Measurements from ENCODE around the gene LRRC26. TPM values are rescaled to one million over a fixed set of nuclear protein-coding genes. Genes with fewer than 3 reads are reported as not detected.
"Not testable (repeated sequence)": the region's sequence is repeated elsewhere in the genome, so short reads cannot be mapped to it uniquely, and the experiment has no call there.

LRRC26 gene
- total and polyA plus RNA-seq, 7 donors: 0.68 to 6.3 (median 1.3) TPM; not detected in 3

DNA sequence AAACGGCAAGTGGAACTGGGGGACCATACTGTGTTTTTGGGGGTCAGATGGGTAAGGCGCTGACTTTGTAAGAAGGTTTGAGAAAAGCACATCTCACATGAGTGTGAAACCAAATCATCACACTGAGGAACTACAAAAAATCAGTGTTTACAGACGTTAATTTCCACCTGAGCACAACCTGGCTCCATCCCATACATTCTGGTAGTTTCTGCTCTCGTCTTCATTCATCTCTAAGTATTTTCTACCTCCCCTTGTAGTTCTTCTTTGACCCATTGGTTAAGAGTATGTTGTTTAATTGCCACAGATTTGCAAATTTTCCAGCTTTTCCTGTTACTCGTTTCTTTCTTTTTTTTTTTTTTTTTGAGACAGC lies 46.4 kb downstream of the LRRC26 start:
- H3K27ac ChIP-seq: no peak overlapping the region
- DNase-seq: no peak
- no peak overlapping the region for H3K4me3 ChIP-seq
- intact Hi-C loops (cut with DNase I): no loop called here
- no peaks in the 10 kb centered on the region for H3K27me3 ChIP-seq
- no peaks in the 10 kb centered on the region for H3K9me3 ChIP-seq
- no peaks in the 10 kb centered on the region for H3K36me3 ChIP-seq
- TF ChIP-seq POLR2AphosphoS5 (IDR thresholded peaks at IDR 0.05) (no peak), POLR2A (IDR thresholded peaks at IDR 0.05) (no peak)
- WGBS, 2 donors: 70 to 80% methylated on average over 5 of the region's 5 CpGs
- H3K4me1 ChIP-seq: peaks cover 0 to 20% (median 9%) of the 10 kb centered on the region in 4 donors

DNA sequence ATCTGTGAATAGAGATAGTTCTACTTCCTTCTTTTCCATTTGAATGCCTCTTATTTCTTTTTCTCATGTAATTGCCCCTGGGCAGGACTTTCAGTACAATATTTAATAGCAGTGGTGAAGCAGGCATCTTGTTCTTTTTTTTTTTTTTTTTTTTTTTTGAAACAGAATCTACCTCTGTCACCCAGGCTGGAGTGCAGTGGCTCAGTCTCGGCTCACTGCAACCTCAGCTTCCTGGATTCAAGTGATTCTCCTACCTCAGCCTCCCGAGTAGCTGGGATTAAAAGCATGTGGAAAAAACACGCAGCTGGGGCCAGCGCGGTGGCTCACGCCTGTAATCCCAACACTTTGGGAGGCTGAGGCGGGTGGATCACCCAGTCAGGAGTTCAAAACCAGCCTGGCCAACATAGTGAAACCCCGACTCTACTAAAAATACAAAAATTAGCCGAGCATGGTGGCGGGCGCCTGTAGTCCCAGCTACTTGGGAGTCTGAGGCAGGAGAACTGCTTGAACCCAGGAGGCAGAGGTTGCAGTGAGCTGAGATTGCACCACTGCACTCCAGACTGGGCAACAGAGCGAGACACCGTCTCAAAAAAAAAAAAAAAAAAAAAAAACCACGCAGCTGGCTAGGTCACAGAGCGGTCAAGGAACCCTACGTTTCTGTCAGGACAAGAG lies 46.9 kb downstream of the LRRC26 start:
- DNase-seq; intact Hi-C loops (cut with DNase I); H3K4me3 ChIP-seq; H3K27ac ChIP-seq; H3K36me3 ChIP-seq; H3K27me3 ChIP-seq; H3K9me3 ChIP-seq: not testable (repeated sequence)
- peaks cover 0 to 15% (median 4%) of the 10 kb centered on the region in 4 donors for H3K4me1 ChIP-seq
- 76 to 88% methylated on average over 16 of the region's 16 CpGs for WGBS, 2 donors

DNA sequence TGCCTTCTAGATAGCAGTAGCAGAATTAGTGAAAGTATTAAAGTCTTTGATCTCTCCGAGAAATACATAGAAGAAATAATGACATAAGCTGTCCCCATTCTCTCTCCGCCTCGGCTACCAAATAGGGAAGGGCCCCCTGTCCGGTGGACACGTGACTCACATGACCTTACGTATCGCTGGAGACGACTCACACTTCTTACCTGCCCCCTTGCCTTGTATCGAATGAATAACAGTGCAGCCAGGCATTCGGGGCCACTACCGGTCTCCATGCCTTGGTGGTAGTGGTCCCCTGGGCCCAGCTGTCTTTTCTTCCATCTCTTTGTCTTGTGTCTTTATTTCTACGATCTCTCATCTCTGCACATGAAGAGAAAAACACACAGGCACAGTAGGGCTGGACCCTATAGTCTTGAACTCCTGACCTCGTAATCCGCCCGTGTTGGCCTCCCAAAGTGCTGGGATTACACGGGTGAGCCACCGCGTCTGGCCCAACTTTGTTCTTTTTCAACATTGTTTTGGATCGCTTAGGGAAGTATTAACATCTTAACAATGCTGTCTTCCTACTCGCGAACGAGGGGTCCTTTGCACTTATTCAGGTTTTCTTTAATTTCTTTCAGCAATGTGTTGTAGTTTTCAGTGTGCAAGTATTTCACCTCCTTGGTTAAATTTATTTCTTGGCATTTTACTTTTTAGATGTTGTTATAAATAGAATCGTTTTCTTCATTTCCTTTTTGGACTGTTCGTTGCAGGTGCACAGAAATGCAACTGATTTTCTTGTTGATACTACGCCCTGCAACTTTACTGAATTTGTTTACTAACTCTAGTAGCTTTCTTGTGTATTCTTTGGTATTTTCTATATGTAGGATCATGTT lies 47.7 kb downstream of the LRRC26 start:
- 71 to 75% methylated on average over 24 to 25 of the region's 25 CpGs for WGBS, 2 donors
- H3K27ac ChIP-seq; H3K4me3 ChIP-seq; DNase-seq; H3K4me1 ChIP-seq; H3K27me3 ChIP-seq; H3K36me3 ChIP-seq; H3K9me3 ChIP-seq; intact Hi-C loops (cut with DNase I): not testable (repeated sequence)

Small RNA genes within 50 kb of the gene (small RNA-seq; reads per million reads assigned to genes)
- 0 reads per million in 3 donors for gene MIR3621

Other genes starting within 250 kb of the LRRC26 start
Only the 30 nearest of the 31 such genes appear.
- gene C8G, start 224.8 kb downstream of the LRRC26 start, total RNA-seq: not detected
- 10 to 100 TPM in 1 of 3 donors, 1 to 10 TPM in 2; 4.2 to 11.1 (median 5.4) TPM for gene C8G, start 224.8 kb downstream of the LRRC26 start, polyA plus RNA-seq
- 1 to 10 TPM in 1 of 4 donors, not detected in 3; 1.2 TPM for gene LCN12, start 217.8 kb downstream of the LRRC26 start, total RNA-seq
- gene LCN12, start 217.8 kb downstream of the LRRC26 start, polyA plus RNA-seq: 1 to 10 TPM in 1 of 3 donors, not detected in 2; 3.0 TPM
- 10 to 100 TPM; 11.8 to 36.6 (median 32.4) TPM for gene PTGDS, start 192.5 kb downstream of the LRRC26 start, total RNA-seq
- 100 to 1,000 TPM in 1 of 3 donors, 10 to 100 TPM in 1, 1 to 10 TPM in 1; 8.3 to 218 (median 24.0) TPM for gene PTGDS, start 192.5 kb downstream of the LRRC26 start, polyA plus RNA-seq
- gene LCNL1, start 187.1 kb downstream of the LRRC26 start, total RNA-seq: 1 to 10 TPM in 1 of 4 donors, under 1 TPM in 3; 0.14 to 1.1 (median 0.43) TPM
- under 1 TPM in 1 of 3 donors, not detected in 2; 0.50 TPM for gene LCNL1, start 187.1 kb downstream of the LRRC26 start, polyA plus RNA-seq
- 10 to 100 TPM; 28.0 to 38.0 (median 36.2) TPM for gene PAXX, start 177.6 kb downstream of the LRRC26 start, total RNA-seq
- 10 to 100 TPM; 28.4 to 80.9 (median 40.8) TPM for gene PAXX, start 177.6 kb downstream of the LRRC26 start, polyA plus RNA-seq
- 1 to 10 TPM in 1 of 4 donors, not detected in 3; 1.4 TPM for gene CLIC3, start 173.5 kb downstream of the LRRC26 start, total RNA-seq
- 1 to 10 TPM in 1 of 3 donors, not detected in 2; 4.7 TPM for gene CLIC3, start 173.5 kb downstream of the LRRC26 start, polyA plus RNA-seq
- gene ABCA2, start 141.8 kb downstream of the LRRC26 start, total RNA-seq: 10 to 100 TPM in 3 of 4 donors, 1 to 10 TPM in 1; 9.2 to 19.7 (median 13.2) TPM
- 10 to 100 TPM in 1 of 3 donors, 1 to 10 TPM in 2; 6.0 to 28.6 (median 9.0) TPM for gene ABCA2, start 141.8 kb downstream of the LRRC26 start, polyA plus RNA-seq
- 1 to 10 TPM in 1 of 4 donors, under 1 TPM in 2, not detected in 1; 0.36 to 1.3 (median 0.41) TPM for gene FUT7, start 138.0 kb downstream of the LRRC26 start, total RNA-seq
- 1 to 10 TPM in 1 of 3 donors, not detected in 2; 1.3 TPM for gene FUT7, start 138.0 kb downstream of the LRRC26 start, polyA plus RNA-seq
- 100 to 1,000 TPM in 1 of 4 donors, 10 to 100 TPM in 3; 21.4 to 101 (median 42.4) TPM for gene NPDC1, start 123.9 kb downstream of the LRRC26 start, total RNA-seq
- 100 to 1,000 TPM in 1 of 3 donors, 10 to 100 TPM in 2; 47.9 to 118 (median 91.9) TPM for gene NPDC1, start 123.9 kb downstream of the LRRC26 start, polyA plus RNA-seq
- gene ENTPD2, start 116.0 kb downstream of the LRRC26 start, total RNA-seq: 1 to 10 TPM in 3 of 4 donors, not detected in 1; 1.2 to 2.2 (median 2.1) TPM
- 1 to 10 TPM in 2 of 3 donors, under 1 TPM in 1; 0.92 to 6.4 (median 3.0) TPM for gene ENTPD2, start 116.0 kb downstream of the LRRC26 start, polyA plus RNA-seq
- under 1 TPM in 1 of 4 donors, not detected in 3; 0.81 TPM for gene SAPCD2, start 99.5 kb downstream of the LRRC26 start, total RNA-seq
- 10 to 100 TPM in 1 of 3 donors, 1 to 10 TPM in 2; 3.6 to 16.4 (median 3.7) TPM for gene SAPCD2, start 99.5 kb downstream of the LRRC26 start, polyA plus RNA-seq
- gene UAP1L1, start 92.5 kb downstream of the LRRC26 start, total RNA-seq: 1 to 10 TPM; 2.9 to 9.1 (median 4.8) TPM
- 1 to 10 TPM; 4.2 to 9.6 (median 6.0) TPM for gene UAP1L1, start 92.5 kb downstream of the LRRC26 start, polyA plus RNA-seq
- 10 to 100 TPM; 27.8 to 34.9 (median 28.7) TPM for gene MAN1B1, start 83.1 kb downstream of the LRRC26 start, total RNA-seq
- gene MAN1B1, start 83.1 kb downstream of the LRRC26 start, polyA plus RNA-seq: 10 to 100 TPM; 12.0 to 52.0 (median 14.1) TPM
- gene DPP7, start 55.3 kb downstream of the LRRC26 start, total RNA-seq: 100 to 1,000 TPM in 2 of 4 donors, 10 to 100 TPM in 2; 88.5 to 140 (median 111) TPM
- gene DPP7, start 55.3 kb downstream of the LRRC26 start, polyA plus RNA-seq: 100 to 1,000 TPM in 1 of 3 donors, 10 to 100 TPM in 2; 26.6 to 158 (median 36.6) TPM
- 1 to 10 TPM in 1 of 4 donors, under 1 TPM in 3; 0.16 to 1.1 (median 0.38) TPM for gene GRIN1, start 30.9 kb downstream of the LRRC26 start, total RNA-seq
- under 1 TPM in 1 of 3 donors, not detected in 2; 0.69 TPM for gene GRIN1, start 30.9 kb downstream of the LRRC26 start, polyA plus RNA-seq
- not detected for gene TMEM210, start 2.0 kb upstream of the LRRC26 start, total RNA-seq
- under 1 TPM in 1 of 3 donors, not detected in 2; 0.12 TPM for gene TMEM210, start 2.0 kb upstream of the LRRC26 start, polyA plus RNA-seq
- gene ANAPC2, start 18.5 kb upstream of the LRRC26 start, total RNA-seq: 10 to 100 TPM; 21.0 to 27.4 (median 24.6) TPM
- gene ANAPC2, start 18.5 kb upstream of the LRRC26 start, polyA plus RNA-seq: 10 to 100 TPM; 12.5 to 49.3 (median 13.2) TPM
- 100 to 1,000 TPM in 1 of 4 donors, 10 to 100 TPM in 3; 39.6 to 122 (median 76.3) TPM for gene SSNA1, start 18.6 kb upstream of the LRRC26 start, total RNA-seq
- gene SSNA1, start 18.6 kb upstream of the LRRC26 start, polyA plus RNA-seq: 100 to 1,000 TPM in 2 of 3 donors, 10 to 100 TPM in 1; 93.2 to 112 (median 105) TPM
- gene TPRN, start 30.7 kb upstream of the LRRC26 start, total RNA-seq: 1 to 10 TPM; 3.0 to 4.6 (median 3.8) TPM
- 10 to 100 TPM; 64.9 to 80.5 (median 78.1) TPM for gene TPRN, start 30.7 kb upstream of the LRRC26 start, polyA plus RNA-seq
- 10 to 100 TPM; 24.8 to 33.4 (median 29.1) TPM for gene TMEM203, start 35.6 kb upstream of the LRRC26 start, total RNA-seq
- gene TMEM203, start 35.6 kb upstream of the LRRC26 start, polyA plus RNA-seq: 10 to 100 TPM; 27.5 to 42.0 (median 38.4) TPM
- gene NDOR1, start 35.6 kb upstream of the LRRC26 start, total RNA-seq: 10 to 100 TPM in 1 of 4 donors, 1 to 10 TPM in 3; 3.8 to 12.7 (median 5.1) TPM
- 10 to 100 TPM in 1 of 3 donors, 1 to 10 TPM in 2; 5.4 to 20.2 (median 6.0) TPM for gene NDOR1, start 35.6 kb upstream of the LRRC26 start, polyA plus RNA-seq
- 1 to 10 TPM in 2 of 4 donors, under 1 TPM in 1, not detected in 1; 0.54 to 1.9 (median 1.1) TPM for gene RNF208, start 52.2 kb upstream of the LRRC26 start, total RNA-seq
- gene RNF208, start 52.2 kb upstream of the LRRC26 start, polyA plus RNA-seq: 1 to 10 TPM; 4.8 to 8.8 (median 5.5) TPM
- under 1 TPM in 1 of 4 donors, not detected in 3; 0.33 TPM for gene CYSRT1, start 55.1 kb upstream of the LRRC26 start, total RNA-seq
- gene CYSRT1, start 55.1 kb upstream of the LRRC26 start, polyA plus RNA-seq: 1 to 10 TPM in 1 of 3 donors, under 1 TPM in 1, not detected in 1; 0.54 to 1.2 TPM
- gene RNF224, start 57.5 kb upstream of the LRRC26 start, total RNA-seq: not detected
- under 1 TPM in 1 of 3 donors, not detected in 2; 0.04 TPM for gene RNF224, start 57.5 kb upstream of the LRRC26 start, polyA plus RNA-seq
- not detected for gene SLC34A3, start 60.9 kb upstream of the LRRC26 start, total RNA-seq
- not detected for gene SLC34A3, start 60.9 kb upstream of the LRRC26 start, polyA plus RNA-seq
- 100 to 1,000 TPM; 141 to 196 (median 164) TPM for gene TUBB4B, start 71.2 kb upstream of the LRRC26 start, total RNA-seq
- gene TUBB4B, start 71.2 kb upstream of the LRRC26 start, polyA plus RNA-seq: 100 to 1,000 TPM; 292 to 505 (median 444) TPM
- not detected for gene STPG3, start 81.2 kb upstream of the LRRC26 start, total RNA-seq
- gene STPG3, start 81.2 kb upstream of the LRRC26 start, polyA plus RNA-seq: not detected
- gene NELFB, start 85.3 kb upstream of the LRRC26 start, total RNA-seq: 10 to 100 TPM; 24.7 to 36.5 (median 33.2) TPM
- 10 to 100 TPM; 41.6 to 70.5 (median 45.0) TPM for gene NELFB, start 85.3 kb upstream of the LRRC26 start, polyA plus RNA-seq
- 1 to 10 TPM; 3.8 to 4.3 (median 3.9) TPM for gene TOR4A, start 107.7 kb upstream of the LRRC26 start, total RNA-seq
- gene TOR4A, start 107.7 kb upstream of the LRRC26 start, polyA plus RNA-seq: 10 to 100 TPM in 1 of 3 donors, 1 to 10 TPM in 2; 5.1 to 33.0 (median 6.6) TPM
- gene NRARP, start 132.2 kb upstream of the LRRC26 start, total RNA-seq: 1 to 10 TPM in 3 of 4 donors, not detected in 1; 1.8 to 2.9 (median 2.8) TPM
- 10 to 100 TPM; 20.4 to 24.7 (median 24.0) TPM for gene NRARP, start 132.2 kb upstream of the LRRC26 start, polyA plus RNA-seq

Measured in sigmoid colon (tissue), 7 donors.